Kidney (tissue), 14 donors: Measurements from ENCODE around the gene NFIA. TPM values are rescaled to one million over a fixed set of nuclear protein-coding genes. Genes with fewer than 3 reads are reported as not detected.

ENCODE experiments used
- DNase-seq, 5 donors: peaks; one replicate each; pipeline ENCODE4 v3.0.0-alpha.2; 2013 to 2020
- FAIRE-seq: peaks from 2 replicates; lab custom pipeline; 2012; peaks lifted over from hg19 to GRCh38; lab: Jason Lieb, UNC
- H3K27ac ChIP-seq, 2 donors: one replicate each; pipeline ENCODE4 v1.7.0; 2013; ENCODE audit warnings: low read depth in 2 of 2, low read length in 2 of 2, inconsistent platforms in 1 of 2
- H3K27me3 ChIP-seq: one replicate; pipeline ENCODE4 v1.7.1; 2013; ENCODE audit warnings: low read length, inconsistent platforms; ENCODE audit not compliant: control insufficient read depth, insufficient read depth
- H3K36me3 ChIP-seq, 3 donors: one replicate each; pipeline versions ENCODE4 v1.7.0 to v1.7.1; 2013; ENCODE audit warnings: low read length in 3 of 3, control low read depth in 1 of 3, inconsistent platforms in 1 of 3; ENCODE audit not compliant: insufficient read depth in 3 of 3, control insufficient read depth in 2 of 3
- H3K4me1 ChIP-seq, 3 donors: one replicate each; pipeline versions ENCODE4 v1.7.0 to v1.7.1; 2013; ENCODE audit warnings: low read length in 3 of 3, inconsistent platforms in 1 of 3, low read depth in 1 of 3; ENCODE audit not compliant: control insufficient read depth in 2 of 3, insufficient read depth in 2 of 3
- H3K4me3 ChIP-seq, 3 donors: one replicate each; pipeline versions ENCODE4 v1.7.0 to v1.8.1; 2013; ENCODE audit warnings: low read length in 3 of 3, control low read depth in 1 of 3, inconsistent platforms in 1 of 3
- H3K9ac ChIP-seq, 3 donors: one replicate each; pipeline versions ENCODE4 v1.7.0 to v1.7.1; 2013; ENCODE audit warnings: low read length in 3 of 3, control low read depth in 1 of 3, inconsistent platforms in 1 of 3
- H3K9me3 ChIP-seq, 3 donors: one replicate each; pipeline versions ENCODE4 v1.7.0 to v1.7.1; 2013; ENCODE audit warnings: low read length in 3 of 3, control low read depth in 1 of 3, inconsistent platforms in 1 of 3; ENCODE audit not compliant: control insufficient read depth in 2 of 3, insufficient read depth in 1 of 3
- intact Hi-C: fragments of 100-400 bp; cut with DNase I; formaldehyde crosslinking; loops from one replicate; pipeline ENCODE4 v1.11.1; 2022
- polyA plus RNA-seq: library from polyadenylated mRNA; stranded (reverse); fragments of 350-450 nt; fragmentation: Illumina TruSeq; extraction: RNeasy Lipid Tissue Mini Kit (QIAGEN cat#74804); gene quantifications from one replicate; pipeline ENCODE4 v1.2.3, GENCODE V29; 2014; ENCODE audit warnings: low read depth, low replicate concordance; ENCODE audit not compliant: insufficient read depth
- total RNA-seq: library from RNA; stranded (reverse); fragmentation: NEBNext Ultra II Directional; extraction: Animal tissue kit (Norgen Biotek cat#: 25700); gene quantifications from one replicate; pipeline ENCODE4 v1.2.1, GENCODE V29; 2021
- TF ChIP-seq, protein P1 (sequence below): IDR thresholded peaks from 3 replicates; pipeline ENCODE4 v1.5.1; 2012; ENCODE audit warnings: mild to moderate bottlenecking, moderate library complexity, borderline replicate concordance; ENCODE audit not compliant: insufficient read depth; ENCODE audit errors: extremely low read depth
- donor health status: control.
- donor health status: control.
- donor health status: control.
- donor health status: control.
- donor health status: control.
- donor health status: DM: yes; HTN: yes; CAD: no.
- donor health status: Normal renal cell carcinoma (clear cell type).

The NFIA gene
- total and polyA plus RNA-seq, 2 donors from 2014 or later: 4.8 to 87.5 TPM

DNA sequence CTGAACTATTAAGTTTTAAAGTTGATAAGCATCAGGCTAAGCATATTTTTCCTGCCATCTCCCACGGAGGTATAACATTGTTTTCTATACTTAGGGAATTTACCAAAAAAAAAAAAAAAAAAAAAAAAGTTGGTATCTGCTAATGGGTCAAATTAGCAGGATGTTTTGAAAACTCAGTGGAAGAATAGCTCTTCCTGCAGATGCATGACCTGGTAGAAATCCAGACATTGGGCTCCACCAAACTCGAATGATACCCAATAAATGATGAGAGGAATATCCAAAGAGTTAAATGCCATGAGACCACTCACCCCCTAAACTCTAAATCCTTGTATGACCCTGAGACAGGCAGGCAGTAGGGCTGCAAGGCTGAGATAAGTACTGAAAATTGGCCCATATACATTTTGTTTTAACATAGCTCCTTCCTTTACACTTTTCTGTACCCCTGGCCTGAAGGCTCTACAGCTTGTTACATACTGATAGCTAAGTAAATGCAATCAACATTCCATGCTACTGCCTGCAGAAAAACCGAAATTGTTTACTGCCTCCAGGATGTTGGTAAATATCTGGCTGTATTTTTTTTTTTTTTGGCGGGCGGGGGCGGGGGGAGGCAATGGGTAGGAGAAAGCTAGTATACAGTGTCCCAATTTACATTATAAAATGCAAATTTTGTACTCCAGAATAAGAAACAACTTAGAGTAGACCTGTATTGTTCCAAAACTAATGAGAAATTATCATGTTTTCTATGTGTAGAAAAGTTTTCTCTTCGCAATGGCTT lies 57.6 kb downstream of the NFIA start:
- no peak for FAIRE-seq

DNA sequence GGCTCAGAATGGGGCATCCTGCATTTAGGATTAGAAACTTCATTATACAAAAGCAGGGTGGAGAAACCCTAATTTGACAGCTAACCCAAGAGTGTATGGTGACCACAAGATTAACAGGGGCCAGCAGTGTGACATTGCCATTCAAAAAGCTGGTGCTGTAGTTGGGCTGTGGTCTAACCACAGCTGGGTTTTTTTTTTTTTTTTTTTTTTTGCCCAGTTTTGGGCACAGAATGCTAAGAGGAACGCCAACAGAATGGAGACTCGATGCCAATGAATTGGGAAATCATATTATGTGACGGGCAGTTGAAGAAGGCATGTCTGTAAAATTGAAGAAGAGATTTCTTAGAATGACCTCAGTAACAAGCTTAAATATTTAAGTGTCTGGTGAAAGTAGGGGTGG lies 58.4 kb downstream of the NFIA start:
- FAIRE-seq (no peak), DNase-seq (no peak)
- Histone ChIP-seq H3K9me3 (no peaks in the 10 kb centered on the region), H3K4me1 (peaks cover 0 to 6% (median 4%) of the 10 kb centered on the region in 3 donors), H3K4me3 (no peak overlapping the region), H3K9ac (no peak overlapping the region), H3K27ac (no peak overlapping the region), H3K27me3 (no peaks in the 10 kb centered on the region), H3K36me3 (no peaks in the 10 kb centered on the region)
- TF ChIP-seq, protein P1, sequence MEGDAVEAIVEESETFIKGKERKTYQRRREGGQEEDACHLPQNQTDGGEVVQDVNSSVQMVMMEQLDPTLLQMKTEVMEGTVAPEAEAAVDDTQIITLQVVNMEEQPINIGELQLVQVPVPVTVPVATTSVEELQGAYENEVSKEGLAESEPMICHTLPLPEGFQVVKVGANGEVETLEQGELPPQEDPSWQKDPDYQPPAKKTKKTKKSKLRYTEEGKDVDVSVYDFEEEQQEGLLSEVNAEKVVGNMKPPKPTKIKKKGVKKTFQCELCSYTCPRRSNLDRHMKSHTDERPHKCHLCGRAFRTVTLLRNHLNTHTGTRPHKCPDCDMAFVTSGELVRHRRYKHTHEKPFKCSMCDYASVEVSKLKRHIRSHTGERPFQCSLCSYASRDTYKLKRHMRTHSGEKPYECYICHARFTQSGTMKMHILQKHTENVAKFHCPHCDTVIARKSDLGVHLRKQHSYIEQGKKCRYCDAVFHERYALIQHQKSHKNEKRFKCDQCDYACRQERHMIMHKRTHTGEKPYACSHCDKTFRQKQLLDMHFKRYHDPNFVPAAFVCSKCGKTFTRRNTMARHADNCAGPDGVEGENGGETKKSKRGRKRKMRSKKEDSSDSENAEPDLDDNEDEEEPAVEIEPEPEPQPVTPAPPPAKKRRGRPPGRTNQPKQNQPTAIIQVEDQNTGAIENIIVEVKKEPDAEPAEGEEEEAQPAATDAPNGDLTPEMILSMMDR: no peak
- intact Hi-C loops: no loop called here

More for the DNA sequence above, 57.6 kb downstream of the NFIA start:
- peaks cover 0 to 6% (median 4%) of the 10 kb centered on the region in 3 donors for H3K4me1 ChIP-seq
- no peak overlapping the region for H3K4me3 ChIP-seq
- H3K27me3 ChIP-seq: no peaks in the 10 kb centered on the region
- no peak overlapping the region for H3K27ac ChIP-seq
- H3K9ac ChIP-seq: no peak overlapping the region
- H3K36me3 ChIP-seq: no peaks in the 10 kb centered on the region
- no peaks in the 10 kb centered on the region for H3K9me3 ChIP-seq
- no peak for DNase-seq
- TF ChIP-seq, protein P1: no peak
- intact Hi-C loops: no loop called here

DNA sequence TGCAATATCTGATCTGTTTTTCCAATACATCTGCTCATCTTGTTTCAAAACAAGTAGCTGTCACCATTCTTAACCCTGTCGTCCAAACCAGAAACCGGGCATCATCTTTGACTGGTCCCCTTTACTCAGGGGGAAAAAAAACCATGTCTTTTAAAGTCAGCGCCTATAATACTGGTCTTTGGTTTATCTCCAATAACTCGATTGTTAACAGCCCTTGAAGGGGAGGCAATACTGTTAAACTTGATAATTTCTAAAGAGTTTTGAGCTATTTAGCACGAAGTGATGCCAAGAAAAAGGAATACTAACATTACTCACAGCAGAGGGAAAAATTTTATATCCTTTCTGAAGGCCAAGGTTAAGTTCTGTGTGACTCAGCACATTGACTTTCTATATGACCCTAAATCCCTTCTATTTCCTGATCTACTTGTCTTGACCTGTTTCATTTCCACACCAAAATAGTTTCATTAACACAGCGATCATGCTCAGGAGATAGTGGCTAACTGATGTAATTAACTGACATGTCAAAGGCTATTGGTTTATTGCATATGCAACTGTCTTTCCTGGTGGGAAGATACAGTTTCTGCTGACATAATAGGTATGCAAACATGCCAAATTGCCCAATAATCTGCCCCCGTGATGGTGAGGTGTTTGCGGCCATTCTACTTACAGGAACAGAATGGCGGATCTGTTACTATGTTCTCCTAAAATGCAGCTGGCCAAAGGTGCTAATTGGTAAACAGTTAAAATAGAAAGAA lies 59.1 kb downstream of the NFIA start:
- H3K4me1 ChIP-seq: peaks cover 0 to 6% (median 4%) of the 10 kb centered on the region in 3 donors
- TF ChIP-seq, protein P1: no peak
- H3K36me3 ChIP-seq: no peaks in the 10 kb centered on the region
- no peaks in the 10 kb centered on the region for H3K9me3 ChIP-seq
- H3K27me3 ChIP-seq: no peaks in the 10 kb centered on the region
- intact Hi-C loops: no loop called here
- no peak overlapping the region for H3K9ac ChIP-seq
- peak overlapping the region in 1 of 2 donors; percentile 17 for H3K27ac ChIP-seq
- DNase-seq: no peak
- FAIRE-seq: no peak
- no peak overlapping the region for H3K4me3 ChIP-seq
